Epithelial cell of proximal tubule (primary cell): ENCODE results near the gene DHX29. TPM values are rescaled to one million over a fixed set of nuclear protein-coding genes. Genes with fewer than 3 reads are reported as not detected.

ENCODE experiments used
- DNase-seq: peaks from one replicate; pipeline ENCODE4 v3.0.0-alpha.2; 2011; ENCODE audit warnings: low read depth
- H3K4me3 ChIP-seq: 2 replicates; pipeline ENCODE4 v1.5.1; 2011; ENCODE audit warnings: low read depth, mild to moderate bottlenecking, low read length
- total RNA-seq: library from RNA; depleted of rRNA; stranded (reverse); fragments of >200 nt; gene quantifications from 2 replicates; pipeline ENCODE4 v1.2.3, GENCODE V29; 2015
- TF ChIP-seq, protein P1 (sequence below): conservative IDR thresholded peaks from 2 replicates; pipeline ENCODE4 v1.5.1; 2012; ENCODE audit warnings: low read depth, mild to moderate bottlenecking, low read length

The DHX29 gene
- total RNA-seq, 1 donor from 2014 or later, result 17.1 TPM

DNA sequence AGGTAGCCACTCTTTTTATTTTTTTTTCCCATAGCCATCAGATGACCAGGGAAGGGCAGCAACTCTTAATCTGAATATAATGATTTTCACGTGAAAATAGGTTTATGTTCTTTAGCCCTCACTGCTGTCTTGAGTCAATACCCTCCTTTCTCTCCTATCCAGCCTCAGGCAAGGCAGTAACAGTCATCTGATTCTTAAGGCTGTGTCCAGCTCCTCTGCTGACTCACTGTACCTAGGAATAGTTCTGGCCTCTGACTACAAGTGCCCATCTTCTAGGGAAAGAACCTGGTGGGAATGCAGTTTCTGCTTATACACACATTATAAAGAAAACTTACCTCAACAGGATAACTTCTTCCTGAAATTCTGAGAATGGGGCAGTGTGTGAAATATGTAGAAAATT, 30.7 kb downstream of the DHX29 start:
- no peak overlapping the region for H3K4me3 ChIP-seq
- TF ChIP-seq, protein P1, sequence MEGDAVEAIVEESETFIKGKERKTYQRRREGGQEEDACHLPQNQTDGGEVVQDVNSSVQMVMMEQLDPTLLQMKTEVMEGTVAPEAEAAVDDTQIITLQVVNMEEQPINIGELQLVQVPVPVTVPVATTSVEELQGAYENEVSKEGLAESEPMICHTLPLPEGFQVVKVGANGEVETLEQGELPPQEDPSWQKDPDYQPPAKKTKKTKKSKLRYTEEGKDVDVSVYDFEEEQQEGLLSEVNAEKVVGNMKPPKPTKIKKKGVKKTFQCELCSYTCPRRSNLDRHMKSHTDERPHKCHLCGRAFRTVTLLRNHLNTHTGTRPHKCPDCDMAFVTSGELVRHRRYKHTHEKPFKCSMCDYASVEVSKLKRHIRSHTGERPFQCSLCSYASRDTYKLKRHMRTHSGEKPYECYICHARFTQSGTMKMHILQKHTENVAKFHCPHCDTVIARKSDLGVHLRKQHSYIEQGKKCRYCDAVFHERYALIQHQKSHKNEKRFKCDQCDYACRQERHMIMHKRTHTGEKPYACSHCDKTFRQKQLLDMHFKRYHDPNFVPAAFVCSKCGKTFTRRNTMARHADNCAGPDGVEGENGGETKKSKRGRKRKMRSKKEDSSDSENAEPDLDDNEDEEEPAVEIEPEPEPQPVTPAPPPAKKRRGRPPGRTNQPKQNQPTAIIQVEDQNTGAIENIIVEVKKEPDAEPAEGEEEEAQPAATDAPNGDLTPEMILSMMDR, result no peak
- DNase-seq, result peak; percentile 15

DNA sequence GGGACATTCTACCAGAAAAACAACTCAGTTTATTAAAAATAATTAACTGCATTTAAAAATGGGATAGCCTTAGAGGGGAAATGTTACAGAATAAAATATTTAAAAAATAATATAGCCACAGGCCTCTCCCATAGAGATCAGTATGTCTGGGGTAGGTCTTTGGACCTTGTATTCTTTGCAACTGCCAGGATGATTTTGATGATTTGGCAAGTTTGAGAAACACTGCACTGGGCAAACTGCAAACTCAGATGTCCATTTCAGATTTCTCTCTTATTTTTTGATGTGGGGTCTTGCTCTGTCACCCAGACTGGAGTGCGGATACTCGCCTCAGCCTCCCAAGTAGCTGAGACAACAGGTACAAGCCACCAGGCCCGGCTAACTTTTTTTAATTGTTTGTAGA, 49.2 kb downstream of the DHX29 start:
- TF ChIP-seq, protein P1, result no peak
- no peak for DNase-seq
- H3K4me3 ChIP-seq, result no peak overlapping the region

DNA sequence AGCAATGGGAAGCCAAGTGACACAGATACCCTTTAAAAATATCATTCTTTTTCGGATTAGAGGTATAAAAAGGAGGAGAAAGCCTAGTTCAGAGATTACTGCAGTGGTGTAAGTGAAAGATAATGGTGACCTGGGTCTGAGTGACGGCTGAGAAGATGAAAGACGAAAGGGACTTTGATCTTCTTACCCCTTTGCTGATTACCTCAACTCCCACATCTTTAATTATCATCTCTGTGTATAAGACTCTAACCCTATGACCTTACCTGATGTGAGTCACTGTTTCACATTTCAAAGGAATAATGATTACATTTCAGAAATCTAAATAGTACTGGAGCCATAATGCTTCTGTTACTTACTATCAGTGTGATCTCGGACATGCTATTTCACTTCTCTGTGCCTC, 52.7 kb downstream of the DHX29 start:
- TF ChIP-seq, protein P1, result no peak
- H3K4me3 ChIP-seq, result no peak overlapping the region
- no peak for DNase-seq

DNA sequence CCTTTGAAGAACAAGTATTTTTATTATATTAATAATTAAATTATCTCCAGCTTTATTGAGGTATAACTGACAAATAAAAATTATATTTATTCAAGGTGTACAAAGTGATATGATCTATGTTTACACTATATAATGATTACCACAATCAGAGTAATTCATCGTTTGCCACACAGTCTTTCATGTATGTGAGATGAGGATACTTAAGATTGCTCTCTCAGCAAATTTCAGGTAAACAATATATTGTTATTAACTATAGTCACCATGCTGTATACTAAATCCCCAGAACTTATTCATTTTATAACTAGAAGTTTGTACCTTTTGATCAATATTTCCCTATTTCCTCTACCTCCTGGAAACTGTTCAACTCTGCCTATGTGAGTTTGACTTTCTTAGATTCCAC, 57.4 kb downstream of the DHX29 start:
- DNase-seq, result no peak
- TF ChIP-seq, protein P1, result no peak
- no peak overlapping the region for H3K4me3 ChIP-seq

DNA sequence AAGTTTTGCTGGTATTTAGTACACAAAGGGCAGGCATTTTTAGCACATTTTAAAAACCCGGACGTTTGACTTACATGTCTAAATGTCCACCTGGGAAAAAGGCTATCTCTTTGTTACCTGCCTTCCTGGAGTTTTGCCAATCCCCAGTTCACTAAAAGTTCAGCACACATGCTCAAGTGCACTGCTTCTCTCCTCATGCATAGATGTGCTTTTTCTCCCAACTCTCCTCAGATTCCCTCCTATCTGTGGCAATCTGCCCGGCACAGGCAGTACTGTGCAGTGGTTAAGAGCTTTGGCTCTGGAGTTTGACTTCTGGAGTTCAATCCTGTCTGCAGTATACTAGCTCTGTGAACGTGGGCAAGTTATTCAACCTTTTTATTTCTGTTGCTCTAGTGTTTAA, 65.7 kb downstream of the DHX29 start:
- no peak overlapping the region for H3K4me3 ChIP-seq
- DNase-seq, result no peak
- TF ChIP-seq, protein P1, result no peak

DNA sequence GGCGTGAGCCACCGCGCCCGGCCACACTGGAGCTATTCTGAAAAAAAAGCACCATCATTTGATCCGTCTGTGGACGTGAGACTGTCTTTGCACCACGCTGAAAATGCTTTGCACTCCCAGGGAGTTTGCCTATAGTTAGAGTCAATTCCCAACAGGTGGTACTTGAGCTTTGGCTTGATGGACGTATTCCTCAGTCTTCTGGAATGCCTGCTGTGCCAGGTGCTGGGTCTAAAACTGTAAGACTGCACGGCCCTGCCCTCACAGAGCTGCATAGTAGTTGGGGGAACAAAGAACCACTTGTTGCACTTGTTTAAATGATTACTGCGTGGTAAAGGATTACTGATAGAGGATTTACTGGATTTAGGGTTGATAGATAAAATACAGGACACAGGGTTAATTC, 70.7 kb downstream of the DHX29 start:
- no peak for DNase-seq
- TF ChIP-seq, protein P1, result no peak
- no peak overlapping the region for H3K4me3 ChIP-seq

DNA sequence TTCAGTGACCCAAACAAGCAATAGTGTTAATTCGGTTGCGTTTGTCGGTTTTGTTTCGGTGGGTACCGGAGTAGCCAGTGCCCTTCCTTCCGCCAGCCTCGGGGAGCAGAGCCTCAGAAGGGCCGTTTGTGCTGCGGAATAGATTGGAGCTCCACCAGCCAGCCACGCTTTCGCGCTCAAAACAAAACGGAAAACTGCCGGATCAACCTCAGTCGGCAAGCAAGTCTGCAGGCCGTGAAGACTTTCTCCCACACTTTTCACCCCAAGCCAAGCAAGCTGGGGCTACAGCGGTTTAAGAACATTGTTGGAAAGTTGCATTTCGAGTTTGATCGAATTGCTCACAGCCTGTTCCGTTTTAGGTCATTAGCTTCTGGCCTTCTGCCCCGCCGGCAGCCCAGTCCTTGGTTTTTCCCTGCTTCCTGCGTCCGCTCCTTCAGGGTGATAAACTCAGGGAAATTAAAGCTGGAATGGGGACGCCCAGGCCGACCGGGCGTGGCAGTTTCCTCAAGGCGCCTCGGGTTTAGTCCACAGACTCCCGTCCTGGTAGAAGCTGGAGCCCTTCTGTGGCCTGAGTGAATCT, 73.3 kb downstream of the DHX29 start:
- no peak for DNase-seq
- TF ChIP-seq, protein P1, result no peak
- peak overlapping the region; percentile 79 for H3K4me3 ChIP-seq
